22Rv1 (cell line): ENCODE data around the gene CEP89.

Source experiments
- H3K27ac ChIP-seq: fragments of 450-650 bp; 2 replicates; pipeline ENCODE4 v1.5.1; 2017
- CTCF ChIP-seq: fragments of 450-650 bp; IDR thresholded peaks from 2 replicates; pipeline ENCODE4 v1.5.1; 2017; ENCODE audit warnings: mild to moderate bottlenecking
- ZFX ChIP-seq: fragments of 450-650 bp; IDR thresholded peaks from 2 replicates; pipeline ENCODE4 v1.6.1; 2017; ENCODE audit warnings: antibody characterized with exemption, borderline replicate concordance

The CEP89 gene

GRCh38 chr19:32878988-32879387 is 92.8 kb downstream of the CEP89 start:
- no peak overlapping the region for H3K27ac ChIP-seq
- TF ChIP-seq ZFX (no peak), CTCF (no peak)

DNA sequence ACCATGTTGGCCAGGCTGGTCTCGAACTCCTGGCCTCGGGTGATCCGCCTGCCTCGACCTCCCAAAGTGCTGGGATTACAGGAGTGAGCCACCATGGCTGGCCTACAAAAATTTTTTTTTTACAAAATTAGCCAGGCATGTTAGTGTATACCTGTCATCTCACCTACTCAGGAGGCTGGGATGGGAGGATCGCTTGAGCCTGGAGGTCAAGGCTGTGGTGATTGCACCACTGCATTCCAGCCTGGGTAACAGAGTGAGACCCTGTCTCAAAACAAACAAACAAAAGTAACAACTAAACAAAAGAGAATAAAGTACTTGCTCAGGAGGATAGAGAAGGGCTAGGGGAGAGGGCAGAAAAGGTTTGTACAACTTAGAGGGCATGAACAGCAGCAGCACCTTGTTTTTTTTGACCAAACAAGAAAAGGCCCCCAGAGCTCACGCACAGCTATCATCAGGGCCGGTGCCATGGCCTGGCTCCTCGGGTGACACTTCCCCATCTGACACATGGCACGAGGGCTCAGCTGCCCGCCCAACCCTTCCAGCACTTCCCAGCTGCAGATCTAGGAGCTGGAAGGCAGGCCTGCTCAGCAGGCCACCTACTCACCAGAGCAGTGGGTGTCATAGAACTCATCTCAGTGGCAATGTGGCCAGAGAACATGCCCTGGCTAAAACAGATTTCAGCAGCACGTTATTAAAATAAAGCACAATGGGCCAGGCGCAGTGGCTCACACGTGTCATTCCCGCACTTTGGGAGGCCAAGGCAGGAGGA is 93.6 kb downstream of the CEP89 start:
- H3K27ac ChIP-seq: no peak overlapping the region

DNA sequence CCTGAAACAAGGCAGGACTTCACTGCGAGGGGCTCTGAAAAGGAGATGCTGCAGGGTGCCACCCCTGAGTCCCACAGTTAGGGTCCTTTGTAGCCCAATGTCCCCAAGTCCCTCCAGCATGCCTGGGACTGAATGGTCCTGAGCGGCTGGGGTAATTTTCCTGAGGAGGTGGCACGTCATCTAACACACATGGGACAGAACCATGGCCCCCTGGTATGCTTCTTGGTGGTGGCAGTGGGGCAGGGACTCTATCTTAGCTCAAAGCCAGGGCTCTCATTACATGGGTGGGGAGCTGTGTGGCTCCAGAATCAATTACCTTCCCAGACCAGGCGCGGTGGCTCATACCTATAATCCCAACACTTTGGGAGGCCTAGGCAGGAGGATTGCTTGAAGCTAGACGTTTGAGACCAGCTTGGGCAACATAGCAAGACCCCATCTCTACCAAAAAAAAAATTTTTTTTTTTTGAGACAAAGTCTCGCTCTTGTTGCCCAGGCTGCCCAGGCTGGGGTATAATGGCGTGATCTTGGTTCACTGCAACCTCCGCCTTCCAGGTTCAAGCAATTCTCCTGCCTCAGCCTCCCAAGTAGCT is 94.3 kb downstream of the CEP89 start:
- TF ChIP-seq CTCF (no peak), ZFX (no peak)
- H3K27ac ChIP-seq: no peak overlapping the region

More for the DNA sequence above, 93.6 kb downstream of the CEP89 start:
- TF ChIP-seq ZFX (no peak), CTCF (no peak)

- no peak for TF ChIP-seq ZFX
- TF ChIP-seq CTCF: no peak
- H3K27ac ChIP-seq: no peak overlapping the region
Observed at GRCh38 chr19:32876919-32877285, 94.9 kb downstream of the CEP89 start.

DNA sequence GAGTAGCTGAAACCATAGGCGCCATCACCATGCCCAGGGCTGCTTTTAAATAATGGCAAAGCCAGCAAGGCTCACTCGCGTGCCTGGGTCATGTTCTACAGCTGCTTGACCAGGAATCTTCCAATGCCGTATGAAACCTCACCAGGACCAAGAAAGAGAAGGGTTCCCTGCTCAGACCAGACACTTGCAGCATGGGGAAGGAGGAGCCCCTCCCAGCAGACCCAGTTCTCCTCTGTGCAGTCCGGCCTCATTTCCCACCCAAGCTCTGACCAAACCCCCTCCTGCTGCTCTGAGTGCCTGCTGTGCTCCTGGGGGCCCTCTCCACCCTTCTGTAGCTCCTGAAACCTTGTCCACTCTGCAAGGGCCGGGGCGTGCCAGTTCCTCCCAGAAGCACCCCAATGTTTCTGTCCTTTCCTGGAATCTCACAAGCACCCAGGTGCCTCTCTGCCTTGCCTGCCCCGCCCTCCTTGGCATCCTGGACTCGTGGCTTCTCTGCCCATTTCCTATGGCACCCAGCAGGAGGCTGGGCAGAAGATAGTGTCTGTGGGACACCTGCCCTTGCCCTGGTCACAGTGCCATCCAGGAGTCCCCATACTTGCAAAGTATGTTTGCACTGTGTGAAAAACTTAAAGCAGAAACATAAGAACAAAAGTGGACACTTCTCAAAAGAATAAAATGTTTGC is 95.4 kb downstream of the CEP89 start:
- no peak overlapping the region for H3K27ac ChIP-seq
- TF ChIP-seq ZFX (no peak), CTCF (no peak)

DNA sequence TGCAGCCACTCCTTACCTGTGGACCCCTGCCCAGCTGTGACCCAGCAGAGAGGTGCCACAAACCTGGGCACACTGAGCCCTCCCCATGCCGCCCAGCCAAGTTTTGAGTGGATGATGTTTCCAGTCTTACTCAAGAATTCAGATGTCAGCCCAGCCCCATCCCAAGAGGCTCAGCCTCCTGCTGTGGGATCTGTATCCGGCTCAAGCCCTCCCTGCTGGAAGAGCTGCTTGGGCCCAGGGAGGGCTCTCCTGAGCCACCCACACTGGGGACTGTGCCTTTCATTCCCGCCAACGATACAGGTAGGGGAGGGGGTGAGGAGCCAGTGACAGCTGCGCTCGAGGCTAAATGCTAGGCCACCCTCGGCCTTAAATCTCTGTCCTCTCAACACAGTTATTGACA is 96.3 kb downstream of the CEP89 start:
- TF ChIP-seq CTCF: no peak
- no peak for TF ChIP-seq ZFX
- no peak overlapping the region for H3K27ac ChIP-seq

DNA sequence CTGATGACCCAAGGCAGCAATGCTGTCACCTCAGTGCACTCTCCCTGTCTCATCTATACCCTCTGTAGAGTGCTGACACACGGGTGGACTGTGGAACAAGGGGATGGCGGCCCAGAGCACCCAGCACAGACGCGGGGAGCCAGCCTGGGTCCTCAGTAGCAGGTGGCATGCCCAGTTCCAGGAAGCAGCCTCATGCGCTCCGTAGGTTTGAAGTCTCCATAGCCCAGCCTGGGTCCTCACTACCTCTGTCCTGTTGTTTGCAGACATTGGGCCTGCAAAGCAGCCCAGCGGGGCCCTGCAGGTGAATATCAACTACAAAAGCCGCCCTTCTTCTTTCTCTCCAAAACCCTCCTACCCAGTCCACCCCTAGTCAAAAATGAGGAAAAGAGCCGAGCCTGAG is 97.2 kb downstream of the CEP89 start:
- no peak overlapping the region for H3K27ac ChIP-seq
- TF ChIP-seq ZFX (no peak), CTCF (no peak)
